OCI-LY3 (cell line): ENCODE results near the gene CFAP46.

ENCODE experiments used
- H2AFZ ChIP-seq: fragments of 200-600, 300-600 bp; shearing (Covaris generic); 2 replicates; pipeline ENCODE4 v1.6.0; 2014; ENCODE audit warnings: antibody characterized with exemption, low read depth, low read length
- H3K27ac ChIP-seq: fragments of 200-600, 300-600 bp; sonication (generic); 2 replicates; pipeline ENCODE4 v1.5.1; 2014; ENCODE audit warnings: mild to moderate bottlenecking, low read length, moderate library complexity, mixed read lengths
- H3K27me3 ChIP-seq: fragments of 200-600, 300-600 bp; sonication (generic); 2 replicates; pipeline ENCODE4 v1.6.1; 2014; ENCODE audit warnings: low read depth, low read length, mixed read lengths
- H3K36me3 ChIP-seq: fragments of 200-600, 300-600 bp; sonication (generic); replicated peaks from 2 replicates; pipeline ENCODE3; 2014; ENCODE audit warnings: low read depth, low read length, mixed read lengths
- H3K4me1 ChIP-seq: fragments of 300-600, 200-600 bp; sonication (generic); 2 replicates; pipeline ENCODE4 v1.6.1; 2014; ENCODE audit warnings: low read length, mixed read lengths
- H3K4me2 ChIP-seq: fragments of 200-600, 300-600 bp; sonication (generic); 2 replicates; pipeline ENCODE4 v1.6.1; 2014; ENCODE audit warnings: low read length, mixed read lengths
- H3K4me3 ChIP-seq: fragments of 300-600, 200-600 bp; sonication (generic); 2 replicates; pipeline ENCODE4 v1.5.1; 2014; ENCODE audit warnings: antibody characterized with exemption, mild to moderate bottlenecking, low read length, moderate library complexity
- H3K79me2 ChIP-seq: fragments of 300-600, 200-600 bp; shearing (Covaris generic); 2 replicates; pipeline ENCODE4 v1.6.1; 2014; ENCODE audit warnings: mild to moderate bottlenecking, low read length, mixed read lengths
- H3K9ac ChIP-seq: fragments of 300-600, 200-600 bp; shearing (Covaris generic); 2 replicates; pipeline ENCODE4 v1.6.0; 2014; ENCODE audit warnings: mild to moderate bottlenecking, low read length, moderate library complexity
- H3K9me3 ChIP-seq: fragments of 200-600, 300-600 bp; shearing (Covaris generic); 2 replicates; pipeline ENCODE4 v1.6.1; 2014; ENCODE audit warnings: low read length, mixed read lengths; ENCODE audit not compliant: insufficient read depth
- H4K20me1 ChIP-seq: fragments of 200-600, 300-600 bp; sonication (generic); 2 replicates; pipeline ENCODE4 v1.6.1; 2016; ENCODE audit warnings: low read length, mixed read lengths; ENCODE audit not compliant: insufficient read depth
- CTCF ChIP-seq: fragments of 200-600, 300-600 bp; sonication (generic); IDR thresholded peaks from 2 replicates; pipeline ENCODE4 v1.5.1; 2014; ENCODE audit warnings: antibody characterized with exemption, low read length, low read depth
- EZH2phosphoT487 ChIP-seq: fragments of 200-600 bp; shearing (Covaris generic); IDR thresholded peaks from 2 replicates; pipeline ENCODE4 v1.6.1; 2018; ENCODE audit warnings: antibody characterized with exemption, mixed run types, low read depth

The CFAP46 gene

DNA sequence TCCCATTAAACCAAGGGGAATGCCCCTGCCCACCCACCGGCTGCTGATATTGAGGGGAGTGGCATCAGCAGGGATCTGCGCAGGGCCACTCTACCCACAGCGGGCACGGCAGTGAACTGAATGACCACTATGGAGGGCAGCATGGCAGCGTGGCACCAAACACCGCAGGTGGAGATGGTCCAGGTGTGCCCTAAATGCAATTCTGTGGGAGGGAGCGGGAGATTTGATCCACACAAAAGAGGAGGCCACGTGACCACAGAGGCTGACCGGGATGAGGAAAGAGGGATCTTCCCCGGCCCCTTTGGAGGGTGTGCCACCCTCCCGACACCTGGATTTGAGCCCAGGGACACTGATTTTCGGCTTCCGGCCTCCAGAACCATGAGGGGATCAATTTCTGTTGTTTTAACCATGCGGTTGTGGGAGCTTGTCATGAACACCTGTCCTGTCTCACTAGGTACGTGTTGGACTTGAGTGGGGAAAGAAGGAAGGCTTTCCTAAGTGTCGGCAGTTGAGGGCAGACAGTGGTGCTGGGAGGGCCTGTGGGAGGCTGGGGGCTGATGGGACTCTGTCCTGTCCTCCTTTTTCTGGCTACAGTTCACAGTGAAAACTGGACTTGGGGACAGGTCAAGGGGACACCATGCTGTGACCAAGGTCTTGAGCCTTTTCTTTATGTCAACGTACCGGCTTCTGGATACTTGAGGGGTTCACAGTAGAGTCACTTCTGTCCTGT lies 66.1 kb downstream of the CFAP46 start:
- no peak overlapping the region for H3K9ac ChIP-seq
- H4K20me1 ChIP-seq, result no peaks in the 10 kb centered on the region
- no peaks in the 10 kb centered on the region for H3K9me3 ChIP-seq
- no peak overlapping the region for H3K4me2 ChIP-seq
- H3K27ac ChIP-seq, result no peak overlapping the region
- no peaks in the 10 kb centered on the region for H3K36me3 ChIP-seq
- H3K27me3 ChIP-seq, result no peaks in the 10 kb centered on the region
- TF ChIP-seq CTCF, result no peak
- no peak for TF ChIP-seq EZH2phosphoT487
- no peak overlapping the region for H2AFZ ChIP-seq
- no peaks in the 10 kb centered on the region for H3K4me1 ChIP-seq
- no peaks in the 10 kb centered on the region for H3K79me2 ChIP-seq
- no peak overlapping the region for H3K4me3 ChIP-seq

DNA sequence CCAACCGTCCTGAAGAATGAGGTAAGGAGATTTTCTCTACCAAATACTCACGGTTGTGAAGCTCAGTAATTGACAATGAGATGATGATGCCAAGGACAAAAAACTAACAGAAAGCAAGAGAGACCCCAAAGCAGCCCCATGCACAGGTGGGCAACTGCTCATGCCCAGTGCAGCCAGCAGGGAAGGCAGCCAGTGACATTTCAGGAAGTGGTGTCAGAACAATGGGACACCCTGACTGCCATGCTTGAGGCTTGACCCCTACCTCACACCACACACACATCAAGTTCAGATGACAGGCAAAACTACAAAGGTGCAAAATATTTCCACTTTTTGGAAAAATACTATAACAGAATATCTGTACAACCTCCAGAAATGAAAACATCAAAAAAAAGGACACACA lies 66.9 kb downstream of the CFAP46 start:
- no peaks in the 10 kb centered on the region for H3K9me3 ChIP-seq
- TF ChIP-seq CTCF (no peak), EZH2phosphoT487 (no peak)
- no peaks in the 10 kb centered on the region for H3K27me3 ChIP-seq
- H2AFZ ChIP-seq, result no peak overlapping the region
- no peak overlapping the region for H3K9ac ChIP-seq
- H3K36me3 ChIP-seq, result no peaks in the 10 kb centered on the region
- no peak overlapping the region for H3K4me3 ChIP-seq
- no peak overlapping the region for H3K27ac ChIP-seq
- H3K4me2 ChIP-seq, result no peak overlapping the region
- no peaks in the 10 kb centered on the region for H3K4me1 ChIP-seq
- H4K20me1 ChIP-seq, result no peaks in the 10 kb centered on the region
- no peaks in the 10 kb centered on the region for H3K79me2 ChIP-seq

- Histone ChIP-seq H3K4me2 (no peak overlapping the region), H3K36me3 (no peaks in the 10 kb centered on the region), H3K9ac (no peak overlapping the region), H3K27me3 (no peaks in the 10 kb centered on the region), H4K20me1 (no peaks in the 10 kb centered on the region), H3K9me3 (no peaks in the 10 kb centered on the region), H3K4me1 (no peaks in the 10 kb centered on the region), H3K27ac (no peak overlapping the region), H3K4me3 (no peak overlapping the region), H2AFZ (no peak overlapping the region), H3K79me2 (no peaks in the 10 kb centered on the region)
- no peak for TF ChIP-seq CTCF
- no peak for TF ChIP-seq EZH2phosphoT487
Measured at GRCh38 chr10:132873395-132873794, 69.0 kb downstream of the CFAP46 start.

GRCh38 chr10:132872658-132873057 lies 69.7 kb downstream of the CFAP46 start:
- Histone ChIP-seq H3K27me3 (no peaks in the 10 kb centered on the region), H3K36me3 (no peaks in the 10 kb centered on the region), H3K9me3 (no peaks in the 10 kb centered on the region), H3K4me2 (no peak overlapping the region), H3K4me1 (no peaks in the 10 kb centered on the region), H3K27ac (no peak overlapping the region), H3K79me2 (no peaks in the 10 kb centered on the region), H3K9ac (no peak overlapping the region), H4K20me1 (no peaks in the 10 kb centered on the region), H2AFZ (no peak overlapping the region), H3K4me3 (no peak overlapping the region)
- no peak for TF ChIP-seq EZH2phosphoT487
- TF ChIP-seq CTCF, result no peak
